OCI-LY1 (cell line): ENCODE data around the gene CACNA1C.

Experiments
- H2AFZ ChIP-seq: fragments of 200-600 bp; sonication (generic), shearing (Covaris generic); 2 replicates; pipeline ENCODE4 v1.6.0; 2014; ENCODE audit warnings: antibody characterized with exemption, mild to moderate bottlenecking, low read length
- H3F3A ChIP-seq: fragments of 200-600 bp; sonication (generic), shearing (Covaris generic); 2 replicates; pipeline ENCODE4 v1.6.0; 2014; ENCODE audit warnings: mild to moderate bottlenecking, antibody characterized with exemption, low read length, moderate library complexity; ENCODE audit not compliant: insufficient read depth
- H3K27ac ChIP-seq: fragments of 200-600 bp; sonication (generic); 2 replicates; pipeline ENCODE4 v1.5.1; 2014; ENCODE audit warnings: low read length, mixed run types, mild to moderate bottlenecking, low read depth; ENCODE audit not compliant: poor library complexity, severe bottlenecking
- H3K27me3 ChIP-seq: fragments of 200-600 bp; sonication (generic); 2 replicates; pipeline ENCODE4 v1.6.0; 2014; ENCODE audit warnings: antibody characterized with exemption, mild to moderate bottlenecking, low read length, moderate library complexity; ENCODE audit not compliant: insufficient read depth
- H3K36me3 ChIP-seq: fragments of 200-600 bp; sonication (generic); 2 replicates; pipeline ENCODE4 v1.6.1; 2014; ENCODE audit warnings: mild to moderate bottlenecking, antibody characterized with exemption, low read length, moderate library complexity, mixed read lengths; ENCODE audit not compliant: insufficient read depth
- H3K4me1 ChIP-seq: fragments of 200-600 bp; sonication (generic); 2 replicates; pipeline ENCODE4 v1.5.1; 2014; ENCODE audit warnings: mild to moderate bottlenecking, low read length, moderate library complexity; ENCODE audit not compliant: insufficient read depth, severe bottlenecking
- H3K4me2 ChIP-seq: fragments of 200-600 bp; sonication (generic), shearing (Covaris generic); 2 replicates; pipeline ENCODE4 v1.6.1; 2014; ENCODE audit warnings: low read length
- H3K4me3 ChIP-seq: fragments of 200-600 bp; sonication (generic); 2 replicates; pipeline ENCODE4 v1.5.1; 2014; ENCODE audit warnings: low read length, low read depth, mild to moderate bottlenecking, mixed read lengths; ENCODE audit not compliant: poor library complexity, severe bottlenecking
- H3K79me2 ChIP-seq: fragments of 200-600 bp; shearing (Covaris generic); 2 replicates; pipeline ENCODE4 v1.6.1; 2016; ENCODE audit warnings: mixed run types, low read length, mixed read lengths; ENCODE audit not compliant: insufficient read depth
- H3K9ac ChIP-seq: fragments of 200-600 bp; sonication (generic), shearing (Covaris generic); 2 replicates; pipeline ENCODE4 v1.6.1; 2014; ENCODE audit warnings: mild to moderate bottlenecking, low read length, mixed read lengths
- H3K9me2 ChIP-seq: fragments of 200-600 bp; sonication (generic), shearing (Covaris generic); 2 replicates; pipeline ENCODE4 v1.6.1; 2014; ENCODE audit warnings: low read depth, mild to moderate bottlenecking, low read length, mixed read lengths
- H3K9me3 ChIP-seq: fragments of 200-600 bp; shearing (Covaris generic); 2 replicates; pipeline ENCODE4 v1.6.1; 2014; ENCODE audit warnings: low read length, mixed read lengths
- H4K20me1 ChIP-seq: fragments of 200-600 bp; sonication (generic), shearing (Covaris generic); 2 replicates; pipeline ENCODE4 v1.6.0; 2016; ENCODE audit warnings: mild to moderate bottlenecking, low read length; ENCODE audit not compliant: insufficient read depth
- EZH2 ChIP-seq: fragments of 200-600 bp; sonication (generic), shearing (Covaris generic); IDR thresholded peaks from 2 replicates; pipeline ENCODE4 v1.8.0; 2017; ENCODE audit warnings: borderline replicate concordance, mixed run types, mild to moderate bottlenecking, antibody characterized with exemption, low read length, moderate library complexity, mixed read lengths
- TF ChIP-seq, protein P1 (sequence below): fragments of 200-600 bp; sonication (generic), shearing (Covaris generic); IDR thresholded peaks from 2 replicates; pipeline ENCODE4 v1.5.1; 2017; ENCODE audit warnings: mild to moderate bottlenecking, antibody characterized with exemption, low read length, moderate library complexity, mixed read lengths

The CACNA1C gene

DNA sequence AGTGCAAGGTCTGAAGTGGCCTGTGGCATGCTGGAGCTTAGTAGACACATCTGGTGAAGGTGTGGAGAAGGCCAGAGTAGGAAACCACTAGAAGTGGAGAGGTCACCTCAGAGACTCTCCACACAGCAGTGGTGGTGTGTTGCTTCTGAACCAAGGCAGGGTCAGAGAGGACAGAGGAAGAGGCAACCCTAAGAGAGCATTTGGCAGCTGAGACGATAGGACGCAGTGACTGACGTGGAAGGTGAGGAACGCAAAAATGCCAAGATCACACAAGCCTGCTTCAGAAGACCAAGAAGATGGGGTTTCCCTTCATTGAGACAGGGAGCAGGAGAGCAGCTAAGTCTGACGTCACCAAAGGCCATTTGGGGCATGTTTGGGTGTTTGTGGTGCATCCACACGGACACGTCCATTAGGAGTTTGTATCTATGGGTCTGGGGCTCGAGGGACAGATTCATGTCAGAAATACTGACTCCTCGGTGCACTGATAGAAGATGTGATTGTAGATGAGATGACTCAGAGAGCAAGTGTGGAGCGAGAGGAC lies 338.1 kb downstream of the CACNA1C start:
- no peaks in the 10 kb centered on the region for H3K36me3 ChIP-seq
- no peaks in the 10 kb centered on the region for H3K79me2 ChIP-seq
- TF ChIP-seq EZH2, result no peak
- TF ChIP-seq, protein P1, sequence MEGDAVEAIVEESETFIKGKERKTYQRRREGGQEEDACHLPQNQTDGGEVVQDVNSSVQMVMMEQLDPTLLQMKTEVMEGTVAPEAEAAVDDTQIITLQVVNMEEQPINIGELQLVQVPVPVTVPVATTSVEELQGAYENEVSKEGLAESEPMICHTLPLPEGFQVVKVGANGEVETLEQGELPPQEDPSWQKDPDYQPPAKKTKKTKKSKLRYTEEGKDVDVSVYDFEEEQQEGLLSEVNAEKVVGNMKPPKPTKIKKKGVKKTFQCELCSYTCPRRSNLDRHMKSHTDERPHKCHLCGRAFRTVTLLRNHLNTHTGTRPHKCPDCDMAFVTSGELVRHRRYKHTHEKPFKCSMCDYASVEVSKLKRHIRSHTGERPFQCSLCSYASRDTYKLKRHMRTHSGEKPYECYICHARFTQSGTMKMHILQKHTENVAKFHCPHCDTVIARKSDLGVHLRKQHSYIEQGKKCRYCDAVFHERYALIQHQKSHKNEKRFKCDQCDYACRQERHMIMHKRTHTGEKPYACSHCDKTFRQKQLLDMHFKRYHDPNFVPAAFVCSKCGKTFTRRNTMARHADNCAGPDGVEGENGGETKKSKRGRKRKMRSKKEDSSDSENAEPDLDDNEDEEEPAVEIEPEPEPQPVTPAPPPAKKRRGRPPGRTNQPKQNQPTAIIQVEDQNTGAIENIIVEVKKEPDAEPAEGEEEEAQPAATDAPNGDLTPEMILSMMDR, result no peak
- H3K9ac ChIP-seq, result no peak overlapping the region
- H3K4me3 ChIP-seq, result no peak overlapping the region
- H3F3A ChIP-seq, result no peaks in the 10 kb centered on the region
- no peaks in the 10 kb centered on the region for H3K27me3 ChIP-seq
- H3K4me1 ChIP-seq, result no peaks in the 10 kb centered on the region
- no peaks in the 10 kb centered on the region for H3K9me2 ChIP-seq
- H3K4me2 ChIP-seq, result no peak overlapping the region
- H2AFZ ChIP-seq, result no peak overlapping the region
- no peaks in the 10 kb centered on the region for H4K20me1 ChIP-seq
- no peak overlapping the region for H3K27ac ChIP-seq
- H3K9me3 ChIP-seq, result no peaks in the 10 kb centered on the region

DNA sequence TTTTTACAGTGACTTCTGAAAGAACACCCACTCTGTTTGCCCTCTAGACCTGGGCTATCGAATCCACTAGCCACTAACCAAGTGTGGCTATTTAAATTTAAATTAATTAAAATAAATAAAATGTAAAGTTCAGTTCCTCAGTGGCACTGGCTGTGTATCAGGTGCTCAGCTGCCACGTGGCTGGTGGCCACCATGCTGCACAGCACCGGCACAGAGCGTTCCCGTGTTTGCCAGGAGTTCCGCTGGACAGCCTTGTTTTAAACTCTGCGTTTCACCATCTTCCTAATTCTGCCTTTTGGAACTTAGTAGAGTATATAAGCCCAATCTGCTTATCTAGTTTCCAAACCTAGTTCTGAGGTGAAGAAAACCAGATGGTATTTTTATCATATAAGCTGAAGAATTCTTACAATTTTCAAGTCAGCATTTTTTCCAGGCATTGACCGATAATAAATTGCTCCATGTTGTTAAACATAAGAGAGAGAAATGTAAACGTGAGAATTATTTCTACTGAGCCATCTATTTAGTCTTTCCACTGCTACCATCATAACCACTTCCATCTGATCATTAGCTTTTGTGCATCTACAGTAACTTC lies 339.0 kb downstream of the CACNA1C start:
- no peak overlapping the region for H2AFZ ChIP-seq
- no peaks in the 10 kb centered on the region for H3K36me3 ChIP-seq
- H3K9me2 ChIP-seq, result no peaks in the 10 kb centered on the region
- no peaks in the 10 kb centered on the region for H3F3A ChIP-seq
- no peaks in the 10 kb centered on the region for H3K9me3 ChIP-seq
- H3K27ac ChIP-seq, result no peak overlapping the region
- no peak for TF ChIP-seq EZH2
- TF ChIP-seq, protein P1, result no peak
- H4K20me1 ChIP-seq, result no peaks in the 10 kb centered on the region
- no peak overlapping the region for H3K4me3 ChIP-seq
- no peaks in the 10 kb centered on the region for H3K4me1 ChIP-seq
- no peaks in the 10 kb centered on the region for H3K27me3 ChIP-seq
- no peaks in the 10 kb centered on the region for H3K79me2 ChIP-seq
- H3K4me2 ChIP-seq, result no peak overlapping the region
- H3K9ac ChIP-seq, result no peak overlapping the region

DNA sequence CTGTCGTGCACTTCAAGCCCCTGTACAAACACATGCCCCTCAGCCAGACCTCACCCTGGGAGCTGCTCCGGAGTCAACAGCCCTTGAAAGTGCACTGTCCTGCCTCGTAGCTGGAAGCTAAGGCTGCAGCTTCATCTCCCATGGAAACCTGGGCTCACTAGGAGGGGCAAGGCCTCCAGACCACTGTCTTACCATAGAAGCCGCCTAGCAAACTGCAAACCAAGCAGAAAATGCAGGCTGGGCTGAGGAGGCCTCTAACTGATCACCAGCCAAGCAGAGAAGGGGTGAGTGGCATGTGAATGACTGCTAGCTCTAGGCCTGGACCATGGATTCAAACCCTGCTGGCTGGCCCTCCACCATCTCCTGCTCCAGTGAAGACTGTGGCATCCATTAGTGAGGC lies 340.2 kb downstream of the CACNA1C start:
- Histone ChIP-seq H3K27me3 (no peaks in the 10 kb centered on the region), H3K36me3 (no peaks in the 10 kb centered on the region), H3K9me2 (no peaks in the 10 kb centered on the region), H3K4me1 (no peaks in the 10 kb centered on the region), H2AFZ (no peak overlapping the region), H3K9me3 (no peaks in the 10 kb centered on the region), H3K9ac (no peak overlapping the region), H3K4me3 (no peak overlapping the region), H3K27ac (no peak overlapping the region), H3K4me2 (no peak overlapping the region), H4K20me1 (no peaks in the 10 kb centered on the region), H3F3A (no peaks in the 10 kb centered on the region), H3K79me2 (no peaks in the 10 kb centered on the region)
- TF ChIP-seq, protein P1, result no peak
- TF ChIP-seq EZH2, result no peak
